Parathyroid adenoma (tissue), 2 donors: Measurements from ENCODE around the gene CNTN5.

Experiments used
- H2AFZ ChIP-seq: fragments of 300-600 bp; sonication (generic); one replicate; pipeline ENCODE4 v1.7.0; 2017; ENCODE audit warnings: antibody characterized with exemption, mild to moderate bottlenecking
- H3K27ac ChIP-seq: fragments of 300-600 bp; sonication (generic); one replicate; pipeline ENCODE4 v1.7.0; 2017
- H3K27me3 ChIP-seq: fragments of 300-600 bp; sonication (generic); one replicate; pipeline ENCODE4 v1.7.0; 2017; ENCODE audit warnings: low read length; ENCODE audit not compliant: control insufficient read depth, insufficient read depth
- H3K36me3 ChIP-seq: fragments of 300-600 bp; sonication (generic); one replicate; pipeline ENCODE4 v1.7.0; 2017; ENCODE audit warnings: low read length; ENCODE audit not compliant: control insufficient read depth, insufficient read depth
- H3K4me1 ChIP-seq: fragments of 300-600 bp; sonication (generic); one replicate; pipeline ENCODE4 v1.7.0; 2017; ENCODE audit warnings: control low read depth
- H3K4me2 ChIP-seq: fragments of 300-600 bp; sonication (generic); one replicate; pipeline ENCODE4 v1.7.0; 2017; ENCODE audit warnings: low read length
- H3K4me3 ChIP-seq: fragments of 300-600 bp; sonication (generic); one replicate; pipeline ENCODE4 v1.7.0; 2017; ENCODE audit warnings: low read depth, low read length
- H3K79me2 ChIP-seq: fragments of 300-600 bp; sonication (generic); one replicate; pipeline ENCODE4 v1.7.0; 2017; ENCODE audit warnings: control low read depth
- H3K9ac ChIP-seq: fragments of 300-600 bp; sonication (generic); one replicate; pipeline ENCODE4 v1.7.0; 2017; ENCODE audit warnings: mild to moderate bottlenecking
- H3K9me3 ChIP-seq: fragments of 300-600 bp; sonication (generic); one replicate; pipeline ENCODE4 v1.7.0; 2017; ENCODE audit warnings: low read length; ENCODE audit not compliant: control insufficient read depth
- CTCF ChIP-seq: fragments of 300-600 bp; sonication (generic); IDR thresholded peaks from one replicate; pipeline ENCODE4 v1.7.0; 2017; ENCODE audit warnings: antibody characterized with exemption, mild to moderate bottlenecking
- donor health status: primary hyperparathyroidism.

Gene CNTN5

GRCh38 chr11:99244613-99245012 is 223.9 kb downstream of the CNTN5 start:
- Histone ChIP-seq H3K79me2 (no peaks in the 10 kb centered on the region), H3K9ac (no peak overlapping the region), H3K4me1 (no peaks in the 10 kb centered on the region), H3K4me3 (no peak overlapping the region), H3K36me3 (no peaks in the 10 kb centered on the region), H3K4me2 (no peak overlapping the region), H3K9me3 (no peaks in the 10 kb centered on the region), H2AFZ (no peak overlapping the region), H3K27ac (no peak overlapping the region), H3K27me3 (no peaks in the 10 kb centered on the region)
- no peak for TF ChIP-seq CTCF

GRCh38 chr11:99246199-99246598 is 225.4 kb downstream of the CNTN5 start:
- Histone ChIP-seq H3K4me3 (no peak overlapping the region), H3K27me3 (no peaks in the 10 kb centered on the region), H3K27ac (no peak overlapping the region)

GRCh38 chr11:99256614-99257013 is 235.9 kb downstream of the CNTN5 start:
- H3K27ac ChIP-seq: no peak overlapping the region
- no peak overlapping the region for H3K9ac ChIP-seq
- no peak overlapping the region for H2AFZ ChIP-seq
- H3K4me2 ChIP-seq: no peak overlapping the region
- no peaks in the 10 kb centered on the region for H3K27me3 ChIP-seq
- no peaks in the 10 kb centered on the region for H3K9me3 ChIP-seq
- no peak overlapping the region for H3K4me3 ChIP-seq
- no peaks in the 10 kb centered on the region for H3K4me1 ChIP-seq
- TF ChIP-seq CTCF: no peak
- no peaks in the 10 kb centered on the region for H3K36me3 ChIP-seq
- H3K79me2 ChIP-seq: no peaks in the 10 kb centered on the region

More at GRCh38 chr11:99246199-99246598, 225.4 kb downstream of the CNTN5 start:
- Histone ChIP-seq H3K9ac (no peak overlapping the region), H3K4me2 (no peak overlapping the region), H2AFZ (no peak overlapping the region), H3K36me3 (no peaks in the 10 kb centered on the region), H3K79me2 (no peaks in the 10 kb centered on the region), H3K4me1 (no peaks in the 10 kb centered on the region), H3K9me3 (no peaks in the 10 kb centered on the region)
- TF ChIP-seq CTCF: no peak

GRCh38 chr11:99257131-99257530 is 236.4 kb downstream of the CNTN5 start:
- H3K4me3 ChIP-seq: no peak overlapping the region
- no peaks in the 10 kb centered on the region for H3K9me3 ChIP-seq
- no peaks in the 10 kb centered on the region for H3K36me3 ChIP-seq
- H3K27ac ChIP-seq: no peak overlapping the region
- H3K4me1 ChIP-seq: no peaks in the 10 kb centered on the region
- no peaks in the 10 kb centered on the region for H3K79me2 ChIP-seq
- H3K9ac ChIP-seq: no peak overlapping the region
- H3K27me3 ChIP-seq: no peaks in the 10 kb centered on the region
- no peak overlapping the region for H2AFZ ChIP-seq
- no peak overlapping the region for H3K4me2 ChIP-seq
- no peak for TF ChIP-seq CTCF

- Histone ChIP-seq H3K27ac (no peak overlapping the region), H3K4me1 (no peaks in the 10 kb centered on the region), H3K4me2 (no peak overlapping the region), H3K36me3 (no peaks in the 10 kb centered on the region), H3K9me3 (no peaks in the 10 kb centered on the region), H3K27me3 (no peaks in the 10 kb centered on the region), H3K4me3 (no peak overlapping the region), H2AFZ (no peak overlapping the region), H3K9ac (no peak overlapping the region), H3K79me2 (no peaks in the 10 kb centered on the region)
- TF ChIP-seq CTCF: no peak
Observed at GRCh38 chr11:99260696-99261095, 239.9 kb downstream of the CNTN5 start.
